Esophagus muscularis mucosa (tissue), 4 donors: ENCODE measurements around the gene HNF1B. TPM values are rescaled to one million over a fixed set of nuclear protein-coding genes. Genes with fewer than 3 reads are reported as not detected.

Experiments
- DNase-seq: peaks from one replicate; pipeline ENCODE4 v3.0.0-alpha.2; 2017; ENCODE audit errors: extremely low spot score
- H3K27ac ChIP-seq, 4 donors: fragments of 200-600 bp; sonication (generic); replicated peaks in 1 of 4; 1 replicate in 3 of 4; 2 replicates in 1 of 4; pipeline ENCODE4 v1.5.1; 2016 to 2019; ENCODE audit warnings: mild to moderate bottlenecking in 1 of 4
- H3K27me3 ChIP-seq, 4 donors: fragments of 200-600 bp; sonication (generic); one replicate each; pipeline versions ENCODE4 v1.5.1 to v1.6.0; 2016 to 2019
- H3K36me3 ChIP-seq, 4 donors: fragments of 200-600 bp; sonication (generic); one replicate each; pipeline ENCODE4 v1.5.1; 2016 to 2019
- H3K4me1 ChIP-seq, 4 donors: fragments of 200-600 bp; sonication (generic); one replicate each; pipeline ENCODE4 v1.5.1; 2016 to 2019
- H3K4me3 ChIP-seq, 4 donors: fragments of 200-600 bp; sonication (generic); 1 replicate in 2 of 4; 2 replicates in 2 of 4; pipeline ENCODE4 v1.5.1; 2016 to 2019; ENCODE audit warnings: mild to moderate bottlenecking in 4 of 4, moderate library complexity in 1 of 4
- H3K9me3 ChIP-seq, 4 donors: fragments of 200-600 bp; sonication (generic); 1 replicate in 3 of 4; 2 replicates in 1 of 4; pipeline ENCODE4 v1.5.1; 2016 to 2019
- EP300 ChIP-seq: sonication (generic); formaldehyde crosslinking; IDR thresholded peaks from one replicate; pipeline ENCODE4 v1.6.1; 2017; ENCODE audit warnings: antibody characterized with exemption
- POLR2A ChIP-seq: fragments of 450-650 bp; IDR thresholded peaks from one replicate; pipeline ENCODE4 v1.6.1; 2017; ENCODE audit warnings: antibody characterized with exemption, moderate library complexity, mild to moderate bottlenecking, low read depth
- POLR2AphosphoS5 ChIP-seq, 2 donors: sonication (generic); formaldehyde crosslinking; IDR thresholded peaks; one replicate each; pipeline ENCODE4 v1.6.1; 2017; ENCODE audit warnings: antibody characterized with exemption in 2 of 2
- WGBS: methylation state at CpG from one replicate; pipeline ENCODE4 v1.1.5; 2018; 5-methylcytosine and 5-hydroxymethylcytosine counted together
- intact Hi-C: fragments of 100-400 bp; cut with DNase I; formaldehyde crosslinking; loops from one replicate; pipeline ENCODE4 v1.15.1; 2023
- total RNA-seq, 4 donors: library from RNA; depleted of rRNA; stranded (reverse); fragments of >200 nt; gene quantifications; one replicate each; pipeline versions ENCODE4 v1.1.0 to v1.2.1, GENCODE V29; 2016
- TF ChIP-seq, protein P1 (sequence below), 3 experiments: fragments of 200-600 bp in 2 of 3; fragments of 450-650 bp in 1 of 3; sonication (generic) in 2 of 3; IDR thresholded peaks; one replicate each; pipeline ENCODE4 v1.5.1; 2017 to 2019; ENCODE audit warnings: antibody characterized with exemption in 3 of 3, mild to moderate bottlenecking in 2 of 3, moderate library complexity in 1 of 3

Gene HNF1B
- total RNA-seq, 4 donors from 2014 or later = not detected

DNA sequence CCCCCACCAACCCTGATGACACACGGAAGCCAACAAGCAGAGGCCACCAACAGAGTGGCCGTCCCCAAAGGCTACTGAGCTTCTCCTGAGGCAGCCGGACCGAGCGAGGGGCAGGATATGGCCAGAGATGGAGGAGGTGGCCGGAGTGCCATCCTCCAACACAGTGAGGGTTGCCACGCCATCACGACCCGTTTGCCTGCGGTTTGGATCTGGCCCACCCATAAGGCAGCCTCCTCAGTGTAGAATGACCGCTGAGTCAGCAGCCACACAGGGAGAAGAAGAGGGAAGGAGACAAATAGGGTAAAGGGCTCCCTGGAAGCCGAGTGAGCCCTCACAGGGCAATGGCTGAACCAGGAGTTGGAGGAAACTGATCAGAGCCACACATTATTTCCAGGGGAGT, 13.8 kb downstream of the HNF1B start:
- H3K27ac ChIP-seq = no peak overlapping the region
- H3K4me3 ChIP-seq = no peak overlapping the region
- TF ChIP-seq POLR2A = no peak
- TF ChIP-seq, protein P1, sequence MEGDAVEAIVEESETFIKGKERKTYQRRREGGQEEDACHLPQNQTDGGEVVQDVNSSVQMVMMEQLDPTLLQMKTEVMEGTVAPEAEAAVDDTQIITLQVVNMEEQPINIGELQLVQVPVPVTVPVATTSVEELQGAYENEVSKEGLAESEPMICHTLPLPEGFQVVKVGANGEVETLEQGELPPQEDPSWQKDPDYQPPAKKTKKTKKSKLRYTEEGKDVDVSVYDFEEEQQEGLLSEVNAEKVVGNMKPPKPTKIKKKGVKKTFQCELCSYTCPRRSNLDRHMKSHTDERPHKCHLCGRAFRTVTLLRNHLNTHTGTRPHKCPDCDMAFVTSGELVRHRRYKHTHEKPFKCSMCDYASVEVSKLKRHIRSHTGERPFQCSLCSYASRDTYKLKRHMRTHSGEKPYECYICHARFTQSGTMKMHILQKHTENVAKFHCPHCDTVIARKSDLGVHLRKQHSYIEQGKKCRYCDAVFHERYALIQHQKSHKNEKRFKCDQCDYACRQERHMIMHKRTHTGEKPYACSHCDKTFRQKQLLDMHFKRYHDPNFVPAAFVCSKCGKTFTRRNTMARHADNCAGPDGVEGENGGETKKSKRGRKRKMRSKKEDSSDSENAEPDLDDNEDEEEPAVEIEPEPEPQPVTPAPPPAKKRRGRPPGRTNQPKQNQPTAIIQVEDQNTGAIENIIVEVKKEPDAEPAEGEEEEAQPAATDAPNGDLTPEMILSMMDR (IDR thresholded peaks at IDR 0.05) = no peak
- TF ChIP-seq POLR2AphosphoS5 (IDR thresholded peaks at IDR 0.05) = no peak
- TF ChIP-seq EP300 = no peak
- WGBS = 90% methylated on average over 12 of the region's 12 CpGs
- peaks cover 0 to 32% (median 0%) of the 10 kb centered on the region in 4 donors for H3K27me3 ChIP-seq
- no peaks in the 10 kb centered on the region for H3K36me3 ChIP-seq
- H3K9me3 ChIP-seq = no peaks in the 10 kb centered on the region
- intact Hi-C loops = no loop called here
- no peaks in the 10 kb centered on the region for H3K4me1 ChIP-seq
- DNase-seq = no peak

DNA sequence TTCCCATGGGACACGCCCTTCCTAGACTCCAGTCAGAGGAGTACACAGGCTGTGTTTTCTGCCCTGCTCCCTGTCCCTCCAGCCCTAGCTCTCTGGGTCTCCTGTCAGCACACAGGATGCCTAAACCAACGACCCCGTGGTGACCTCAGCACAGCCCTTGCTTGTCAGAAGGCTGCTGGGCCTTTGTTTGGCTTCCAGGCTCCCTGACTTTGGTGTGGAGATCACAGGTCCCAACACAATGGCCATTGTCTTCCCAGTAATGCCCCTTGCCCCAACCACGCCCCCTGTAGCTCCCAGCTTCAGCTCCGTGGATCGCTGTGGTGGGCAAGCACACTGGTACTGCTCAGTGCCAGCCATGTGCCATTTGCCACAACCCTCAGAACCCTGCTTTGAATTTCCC, 15.0 kb downstream of the HNF1B start:
- no peak for DNase-seq
- WGBS = 54% methylated on average over 6 of the region's 6 CpGs
- Histone ChIP-seq H3K36me3 (no peaks in the 10 kb centered on the region), H3K27me3 (peaks cover 0 to 21% (median 0%) of the 10 kb centered on the region in 4 donors), H3K27ac (no peak overlapping the region), H3K4me3 (no peak overlapping the region), H3K4me1 (no peaks in the 10 kb centered on the region), H3K9me3 (no peaks in the 10 kb centered on the region)
- TF ChIP-seq POLR2A (no peak), POLR2AphosphoS5 (IDR thresholded peaks at IDR 0.05) (no peak), EP300 (no peak)
- TF ChIP-seq, protein P1 (IDR thresholded peaks at IDR 0.05) = no peak
- intact Hi-C loops = no loop called here

- Histone ChIP-seq H3K27ac (no peak overlapping the region), H3K9me3 (no peaks in the 10 kb centered on the region), H3K4me3 (no peak overlapping the region), H3K4me1 (no peaks in the 10 kb centered on the region), H3K27me3 (peaks cover 0 to 26% (median 0%) of the 10 kb centered on the region in 4 donors), H3K36me3 (no peaks in the 10 kb centered on the region)
- intact Hi-C loops = no loop called here
- no peak for DNase-seq
- 81% methylated on average over 12 of the region's 12 CpGs for WGBS
- TF ChIP-seq, protein P1 (IDR thresholded peaks at IDR 0.05) = no peak
- TF ChIP-seq EP300 (no peak), POLR2A (no peak), POLR2AphosphoS5 (IDR thresholded peaks at IDR 0.05) (no peak)
Measured at GRCh38 chr17:37726891-37727675, 17.8 kb downstream of the HNF1B start.

GRCh38 chr17:37726248-37726647, 18.6 kb downstream of the HNF1B start:
- Histone ChIP-seq H3K9me3 (no peaks in the 10 kb centered on the region), H3K27ac (no peak overlapping the region), H3K4me3 (no peak overlapping the region), H3K36me3 (no peaks in the 10 kb centered on the region), H3K27me3 (peaks cover 0 to 20% (median 0%) of the 10 kb centered on the region in 4 donors), H3K4me1 (no peaks in the 10 kb centered on the region)
- WGBS = 67% methylated on average over 3 of the region's 3 CpGs
- no peak for DNase-seq
- intact Hi-C loops = no loop called here
- TF ChIP-seq POLR2A = no peak
- no peak for TF ChIP-seq EP300
- no peak for TF ChIP-seq POLR2AphosphoS5 (IDR thresholded peaks at IDR 0.05)
- TF ChIP-seq, protein P1 (IDR thresholded peaks at IDR 0.05) = no peak
